OCI-LY3 (cell line): ENCODE measurements around the gene IL17RD.

Experiments used
- CTCF ChIP-seq: fragments of 200-600, 300-600 bp; sonication (generic); IDR thresholded peaks from 2 replicates; pipeline ENCODE4 v1.5.1; 2014; ENCODE audit warnings: antibody characterized with exemption, low read length, low read depth
- EZH2phosphoT487 ChIP-seq: fragments of 200-600 bp; shearing (Covaris generic); IDR thresholded peaks from 2 replicates; pipeline ENCODE4 v1.6.1; 2018; ENCODE audit warnings: antibody characterized with exemption, mixed run types, low read depth

GRCh38 chr3:57165641-57166040, 488 bp upstream of the IL17RD start:
- no peak for TF ChIP-seq CTCF
- no peak for TF ChIP-seq EZH2phosphoT487
